ENCODE measurements around the gene TDRD5. TPM values are rescaled to one million over a fixed set of nuclear protein-coding genes. Genes with fewer than 3 reads are reported as not detected.
"Not testable (repeated sequence)": the region's sequence is repeated elsewhere in the genome, so short reads cannot be mapped to it uniquely, and the experiment has no call there.

Gene TDRD5
- total and polyA plus RNA-seq, 12 donors: 0.07 TPM; not detected in 11

- ATAC-seq (no peak), DNase-seq (no peak)
- H3K27ac ChIP-seq: no peak overlapping the region
- H3K9me3 ChIP-seq: peaks cover 0 to 11% (median 0%) of the 10 kb centered on the region in 11 donors
- no peaks in the 10 kb centered on the region for H3K4me1 ChIP-seq
- H3K36me3 ChIP-seq: no peaks in the 10 kb centered on the region
- H3K27me3 ChIP-seq: peaks cover 0 to 6% (median 0%) of the 10 kb centered on the region in 7 donors
- H3K4me3 ChIP-seq: no peak overlapping the region
- 78% methylated on average over 6 of the region's 6 CpGs for WGBS, 2 donors
- intact Hi-C loops (cut with DNase I): no loop called here
- no peak for TF ChIP-seq CTCF (IDR thresholded peaks at IDR 0.05)
Observed at GRCh38 chr1:179677882-179678281, 86.2 kb downstream of the TDRD5 start.

GRCh38 chr1:179694530-179694929 is 102.9 kb downstream of the TDRD5 start:
- H3K27ac ChIP-seq; DNase-seq; ATAC-seq; H3K4me3 ChIP-seq; H3K36me3 ChIP-seq; H3K4me1 ChIP-seq; intact Hi-C loops (cut with DNase I): not testable (repeated sequence)
- H3K9me3 ChIP-seq: peaks cover 0 to 12% (median 0%) of the 10 kb centered on the region in 11 donors
- WGBS, 2 donors: 48 to 61% methylated on average over 5 to 6 of the region's 6 CpGs
- H3K27me3 ChIP-seq: peaks cover 0 to 40% (median 11%) of the 10 kb centered on the region in 7 donors

GRCh38 chr1:179702946-179703539 is 111.4 kb downstream of the TDRD5 start:
- H3K27ac ChIP-seq: no peak overlapping the region
- peaks cover 0 to 4% (median 0%) of the 10 kb centered on the region in 7 donors for H3K27me3 ChIP-seq
- H3K9me3 ChIP-seq: peaks cover 0 to 8% (median 0%) of the 10 kb centered on the region in 11 donors
- ATAC-seq: no peak
- DNase-seq: no peak
- WGBS, 2 donors: 74 to 80% methylated on average over 5 of the region's 5 CpGs
- H3K36me3 ChIP-seq: no peaks in the 10 kb centered on the region
- no peak overlapping the region for H3K4me3 ChIP-seq
- intact Hi-C loops (cut with DNase I): loop anchor here in 2 of 10 donors (10.0 kb wide), 1 partner anchor 472 kb away; no protein-coding TSS in a partner anchor
- TF ChIP-seq CTCF (IDR thresholded peaks at IDR 0.05): no peak
- peaks cover 0 to 12% (median 0%) of the 10 kb centered on the region in 9 donors for H3K4me1 ChIP-seq

- H3K4me3 ChIP-seq: no peak overlapping the region
- H3K9me3 ChIP-seq: no peaks in the 10 kb centered on the region
- DNase-seq (peak; percentile 24 to 70), ATAC-seq (no peak)
- no peaks in the 10 kb centered on the region for H3K36me3 ChIP-seq
- intact Hi-C loops (cut with DNase I): loop anchor here in 8 of 10 donors (1.0 to 10.0 kb wide), 9 partner anchors 103 to 471 kb away; no protein-coding TSS in a partner anchor
- TF ChIP-seq CTCF (IDR thresholded peaks at IDR 0.05): peak; percentile 58 to 89 (median 79)
- H3K4me1 ChIP-seq: peaks cover 3 to 40% (median 23%) of the 10 kb centered on the region in 9 donors
- 1 to 2% methylated on average over 3 of the region's 3 CpGs for WGBS, 2 donors
- peaks cover 0 to 4% (median 0%) of the 10 kb centered on the region in 7 donors for H3K27me3 ChIP-seq
- H3K27ac ChIP-seq: peak overlapping the region in 1 of 10 donors; percentile 30
Observed at GRCh38 chr1:179706339-179706941, 114.8 kb downstream of the TDRD5 start.

All from heart right ventricle (tissue), 16 donors.